Stimulated activated CD8-positive, alpha-beta memory T cell treated with anti-CD3 and anti-CD28 coated beads, Interleukin-2, amount 100 ng/mL, for 48 hours (primary cell): ENCODE measurements around the gene CHMP4B.

Source experiments
- DNase-seq, 2 donors: peaks; one replicate each; pipeline ENCODE4 v3.0.0-alpha.2; 2020; ENCODE audit warnings: low read depth in 2 of 2

Gene CHMP4B

DNA sequence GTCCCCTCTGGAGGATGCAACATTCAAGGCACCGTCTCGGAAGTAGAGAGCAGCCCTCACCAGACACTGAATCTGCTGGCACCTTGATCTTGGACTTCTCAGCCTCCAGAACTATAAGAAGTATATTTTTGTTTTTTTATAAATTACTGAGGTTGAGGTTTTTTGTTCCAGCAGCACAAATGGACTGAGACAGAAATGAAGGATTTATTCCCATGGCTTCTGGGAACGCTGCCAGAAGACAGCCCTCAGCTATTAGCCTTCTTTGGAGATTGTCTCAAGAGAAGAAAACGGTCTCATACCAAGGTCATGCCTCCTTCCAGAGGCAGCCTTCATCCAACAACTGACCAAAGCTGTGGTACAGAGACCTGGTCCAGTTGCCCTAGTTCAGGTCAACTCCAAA is 85.4 kb downstream of the CHMP4B start:
- DNase-seq: no peak

DNA sequence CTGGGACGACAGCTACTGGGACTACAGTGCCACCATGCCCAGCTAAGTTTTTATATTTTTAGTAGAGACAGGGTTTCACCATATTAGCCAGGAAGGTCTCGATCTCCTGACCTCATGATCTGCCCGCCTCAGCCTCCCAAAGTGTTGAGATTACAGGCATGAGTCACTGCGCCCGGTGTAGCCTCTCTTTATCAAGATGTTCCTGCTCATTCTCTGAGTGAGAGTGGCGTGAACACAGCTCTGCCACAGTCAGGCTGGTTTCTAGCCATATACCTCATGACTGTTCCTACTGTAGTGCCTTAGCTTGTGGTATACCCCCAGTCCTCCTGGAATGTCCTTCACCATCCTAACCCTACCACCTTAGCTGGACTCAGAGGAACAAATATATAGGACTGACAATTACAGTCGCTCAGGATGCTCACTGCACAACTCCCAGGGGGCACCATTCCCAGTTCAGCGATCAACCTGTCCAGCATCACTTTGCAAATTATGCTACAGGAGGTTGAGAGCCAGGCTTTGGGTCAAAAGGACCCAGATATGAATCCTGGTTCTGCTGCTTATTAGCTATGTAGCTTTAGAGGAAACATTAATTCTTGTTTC is 86.3 kb downstream of the CHMP4B start:
- DNase-seq: peak in 1 of 2 donors; percentile 3

DNA sequence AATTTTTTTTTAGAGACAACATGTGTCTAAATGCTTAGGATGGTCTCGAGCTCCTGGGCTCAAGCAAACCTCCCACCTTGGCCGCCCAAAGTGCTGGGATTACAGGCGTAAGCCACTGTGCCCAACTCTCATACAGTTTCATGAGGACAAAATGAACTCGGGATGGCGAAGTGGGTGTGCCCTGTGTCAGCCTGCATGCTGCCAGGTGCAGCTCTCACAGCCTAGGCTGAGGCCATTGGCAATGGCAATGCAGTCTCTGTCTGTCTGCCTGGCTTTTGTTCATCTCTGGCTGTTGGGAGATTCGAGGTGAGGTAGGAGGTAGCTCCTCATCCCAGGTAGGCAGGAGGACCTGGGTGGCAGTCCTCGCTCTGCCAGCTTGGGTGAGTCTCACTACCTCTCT is 88.0 kb downstream of the CHMP4B start:
- DNase-seq: no peak

DNA sequence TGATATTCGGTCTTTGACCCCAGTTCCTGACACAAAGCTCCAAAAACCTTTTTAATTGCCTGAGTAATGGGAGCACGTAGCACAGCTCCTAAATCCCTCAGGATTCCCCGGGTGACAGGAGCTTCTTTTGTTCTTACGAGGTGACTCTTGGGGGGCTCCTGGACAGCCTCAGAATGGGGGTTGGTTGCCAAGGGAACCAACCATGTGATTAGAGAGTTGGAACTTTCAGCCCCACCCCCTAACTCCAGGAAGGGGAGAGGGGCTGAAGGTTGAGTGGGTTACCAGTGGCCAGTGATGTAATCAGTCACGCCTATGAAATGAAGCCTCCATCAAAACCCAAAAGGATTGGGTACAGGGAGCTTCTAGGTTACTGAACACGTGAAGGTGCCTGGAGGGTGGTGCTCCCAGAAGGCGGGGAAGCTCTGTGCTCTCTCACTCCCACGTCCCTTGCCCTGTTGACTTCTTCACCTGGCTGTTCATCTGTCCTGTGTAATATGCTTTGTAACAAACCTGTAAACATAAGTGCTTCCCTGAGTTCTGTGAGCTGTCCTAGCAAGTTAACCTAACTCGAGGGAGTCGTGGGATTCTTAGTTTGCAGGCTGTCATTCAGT is 89.5 kb downstream of the CHMP4B start:
- DNase-seq: no peak

DNA sequence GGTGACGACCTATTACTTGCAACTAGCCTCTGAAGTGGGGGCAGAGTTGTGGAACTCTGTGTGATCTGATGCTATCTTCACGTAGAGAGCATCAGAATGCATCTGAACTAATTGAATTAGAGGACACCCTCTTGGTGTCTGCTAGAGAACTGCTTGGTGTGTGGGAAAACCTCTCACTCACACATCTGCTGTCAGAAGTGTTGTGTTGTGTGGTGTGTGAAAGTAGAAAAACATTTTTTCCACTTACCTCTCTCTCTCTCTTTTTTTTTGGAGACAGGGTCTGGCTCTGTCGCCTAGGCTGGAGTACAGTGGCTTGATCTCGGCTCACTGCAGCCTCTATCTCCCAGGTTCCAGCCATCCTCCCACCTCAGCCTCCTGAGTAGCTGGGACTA is 90.0 kb downstream of the CHMP4B start:
- DNase-seq: no peak

DNA sequence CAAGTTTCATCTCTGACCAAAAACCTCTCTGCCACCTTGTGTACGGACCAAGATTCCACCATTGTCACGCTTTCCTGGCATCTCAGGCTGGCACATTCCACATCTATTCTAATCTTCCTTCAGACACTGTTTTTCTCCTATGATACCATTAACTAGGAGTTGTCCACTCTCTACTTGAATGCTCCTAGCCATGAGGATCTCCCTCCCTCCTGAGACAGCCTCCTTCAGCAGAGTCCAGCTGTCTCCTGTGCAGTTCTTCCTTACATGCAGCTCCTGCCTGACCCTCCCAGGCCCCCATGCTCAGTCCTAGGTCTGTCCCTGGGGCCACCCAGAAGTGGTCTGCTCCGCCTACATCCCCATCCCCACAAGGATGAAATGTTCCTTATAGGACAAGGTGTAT is 90.9 kb downstream of the CHMP4B start:
- DNase-seq: no peak
